ENCODE data around the gene SLC22A1. TPM values are rescaled to one million over a fixed set of nuclear protein-coding genes. Genes with fewer than 3 reads are reported as not detected.

The SLC22A1 gene
- total and polyA plus RNA-seq, 2 of the 13 experiments (the other 11 are each of a cell fraction or from before 2014, with no cell fraction given): 0.80 to 0.87 TPM

DNA sequence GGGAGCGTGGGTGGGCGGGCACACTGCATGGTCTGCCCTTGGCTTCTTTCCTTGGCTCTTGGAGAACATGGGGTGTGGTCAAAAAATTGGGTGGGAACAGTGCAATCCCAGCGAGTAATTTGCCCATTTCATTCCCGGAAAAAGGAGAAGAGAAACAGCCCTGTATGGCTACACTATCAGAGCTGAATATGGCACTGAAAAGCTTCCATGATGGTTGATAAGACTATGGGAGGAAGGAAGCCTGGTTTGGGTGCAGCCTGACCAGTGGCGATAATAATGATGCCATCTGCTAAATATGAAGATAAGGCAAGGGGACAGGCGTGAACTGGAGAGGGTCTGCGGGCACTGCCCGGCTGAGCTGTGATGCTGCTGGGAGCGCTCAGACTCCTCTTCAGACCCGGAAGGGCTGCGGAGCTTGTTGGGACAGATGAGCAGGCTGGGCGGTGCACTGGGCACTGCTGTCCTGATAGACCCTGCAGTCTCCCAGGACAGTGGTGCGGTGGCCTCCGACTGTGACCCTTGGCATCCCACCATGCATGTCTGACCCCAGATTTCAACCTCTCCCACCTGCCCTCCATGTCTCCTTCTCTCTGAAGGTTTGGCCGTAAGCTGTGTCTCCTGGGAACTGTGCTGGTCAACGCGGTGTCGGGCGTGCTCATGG lies 10.2 kb downstream of the SLC22A1 start:
- in situ Hi-C loops (cut with HindIII; ENCODE audit: extremely low pct_ligation_motif_present, low pct_unique_long_range_greater_than_20kb): no loop called here
- Histone ChIP-seq H4K20me1 (ENCODE audit: insufficient read depth, low read length) (no peaks in the 10 kb centered on the region), H3K4me3 (replicated peaks in 1 of 3; ENCODE audit: insufficient read depth in 1 of 3, low read depth in 2 of 3, low read length in 3 of 3) (no peak overlapping the region), H3K27me3 (ENCODE audit: control insufficient read depth in 1 of 2, insufficient read depth in 2 of 2, low read length in 2 of 2) (no peaks in the 10 kb centered on the region), H3K36me3 (replicated peaks in 1 of 2; ENCODE audit: control insufficient read depth in 1 of 2, insufficient read depth in 2 of 2, low read length in 2 of 2) (no peaks in the 10 kb centered on the region), H2AFZ (ENCODE audit: low read length) (no peak overlapping the region), H3K79me2 (ENCODE audit: insufficient read depth, low read length) (no peaks in the 10 kb centered on the region), H3K9ac (ENCODE audit: insufficient read depth, low read depth, low read length) (no peak overlapping the region), H3K9me3 (ENCODE audit: low read length) (no peaks in the 10 kb centered on the region), H3K4me2 (ENCODE audit: low read depth, low read length) (no peak overlapping the region), H3K27ac (ENCODE audit: extremely low read length, insufficient read depth, low read length) (no peak overlapping the region), H3K4me1 (ENCODE audit: insufficient read depth, low read length) (peaks cover 50% of the 10 kb centered on the region)
- TF ChIP-seq NFKBIZ (CRISPR knock-in tag; IDR thresholded peaks at IDR 0.05): no peak
- no peak for TF ChIP-seq ZNF660 (CRISPR knock-in tag; IDR thresholded peaks at IDR 0.05; ENCODE audit: borderline replicate concordance, low read depth)
- no peak for TF ChIP-seq ZNF703 (CRISPR knock-in tag; IDR thresholded peaks at IDR 0.05; ENCODE audit: borderline replicate concordance)
- no peak for TF ChIP-seq ZNF773 (CRISPR knock-in tag; IDR thresholded peaks at IDR 0.05; ENCODE audit: borderline replicate concordance)
- TF ChIP-seq HIC2 (CRISPR knock-in tag; IDR thresholded peaks at IDR 0.05; ENCODE audit: low read depth): no peak
- no peak for TF ChIP-seq ZNF446 (CRISPR knock-in tag; IDR thresholded peaks at IDR 0.05)
- no peak for TF ChIP-seq TAF15 (IDR thresholded peaks at IDR 0.05; ENCODE audit: low read depth, low read length, poor library complexity, severe bottlenecking)
- no peak for TF ChIP-seq GATA4 (IDR thresholded peaks at IDR 0.05; ENCODE audit: borderline replicate concordance, low read depth)
- no peak for TF ChIP-seq ZBTB7B (CRISPR knock-in tag; IDR thresholded peaks at IDR 0.05)
- no peak for TF ChIP-seq NR2F6 (IDR thresholded peaks at IDR 0.05)
- TF ChIP-seq NR2F6 (CRISPR knock-in tag; IDR thresholded peaks at IDR 0.05): no peak
- TF ChIP-seq TFDP1 (CRISPR knock-in tag; IDR thresholded peaks at IDR 0.05; ENCODE audit: borderline replicate concordance): no peak
- no peak for TF ChIP-seq RBM22 (optimal IDR thresholded peaks at IDR 0.05; ENCODE audit: low read length)
- TF ChIP-seq, protein P1, sequence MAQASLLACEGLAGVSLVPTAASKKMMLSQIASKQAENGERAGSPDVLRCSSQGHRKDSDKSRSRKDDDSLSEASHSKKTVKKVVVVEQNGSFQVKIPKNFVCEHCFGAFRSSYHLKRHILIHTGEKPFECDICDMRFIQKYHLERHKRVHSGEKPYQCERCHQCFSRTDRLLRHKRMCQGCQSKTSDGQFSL (CRISPR knock-in tag; IDR thresholded peaks at IDR 0.05): no peak
- no peak for TF ChIP-seq ZFP36L2 (CRISPR knock-in tag; IDR thresholded peaks at IDR 0.05)
- TF ChIP-seq REPIN1 (CRISPR knock-in tag; IDR thresholded peaks at IDR 0.05; ENCODE audit: borderline replicate concordance, low read depth): no peak
- no peak for TF ChIP-seq CSRNP2 (CRISPR knock-in tag; conservative IDR thresholded peaks at IDR 0.05; ENCODE audit: low read depth)
- no peak for ATAC-seq
- FAIRE-seq: no peak
- DNase-seq (ENCODE audit: low spot score): no peak
- no TSS peak for BruUV-seq (replicated peaks)
- intact Hi-C loops (cut with micrococcal nuclease; ENCODE audit: unreplicated experiment): loop anchor here (10.0 kb wide), 1 partner anchor 123 kb away; the partner anchor contains the start of gene SLC22A2
- 95% methylated on average over 18 of the region's 19 CpGs for WGBS (ENCODE audit: low lambda C conversion rate)
- CTCF ChIA-PET (ENCODE audit: low intra/inter-chr PET ratio, low total read pairs): no interaction called here
- POLR2A ChIA-PET: no interaction called here

Measured in HepG2 (cell line).